ENCODE data around the gene ATG13.

GRCh38 chr11:46661836-46662235 is 44.5 kb downstream of the ATG13 start:
- TF ChIP-seq CTCF (IDR thresholded peaks at IDR 0.05; ENCODE audit: low read depth, low read length) (no peak), EZH2phosphoT487 (IDR thresholded peaks at IDR 0.05; ENCODE audit: low read depth) (no peak)

All from OCI-LY3 (cell line).